Astrocyte (in vitro differentiated cells and primary cell): ENCODE results near the gene PRIMPOL.

Source experiments
- CTCF ChIP-seq: IDR thresholded peaks from 2 replicates; pipeline ENCODE4 v1.5.1; 2011; ENCODE audit warnings: low read depth, mild to moderate bottlenecking, inconsistent platforms, low read length, moderate library complexity; ENCODE audit not compliant: insufficient read depth
- EZH2 ChIP-seq: IDR thresholded peaks from 2 replicates; pipeline ENCODE4 v1.6.1; 2012; ENCODE audit warnings: mild to moderate bottlenecking, low read length, inconsistent platforms; ENCODE audit not compliant: insufficient read depth

GRCh38 chr4:184669251-184669650, 19.7 kb downstream of the PRIMPOL start:
- TF ChIP-seq CTCF, result no peak
- TF ChIP-seq EZH2, result no peak
